A549 treated with Hydrocortisone at 1 μM for 4 hours (cell line): ENCODE results near the gene DUOXA2. TPM values are rescaled to one million over a fixed set of nuclear protein-coding genes. Genes with fewer than 3 reads are reported as not detected.

Experiments used
- total RNA-seq: library from RNA; stranded (reverse); fragments of 200-300 nt; extraction: Qiagen RNA extraction; gene quantifications from 5 replicates; pipeline ENCODE4 v1.2.3, GENCODE V29; 2022

DUOXA2 gene
- total RNA-seq, result not detected in 5 replicates

GRCh38 chr15:45114076-45114750, at the start of gene DUOXA2, which contains the start of gene DUOX2:
TSS of gene DUOXA2 (plus strand) at chr15:45114326. CDS start at chr15:45114606, 280 bp downstream.
TSS of gene DUOX2 (minus strand) at chr15:45114172. CDS start at chr15:45113411, 761 bp downstream.

GRCh38 chr15:45129651-45130129, 15.6 kb downstream of the DUOXA2 start, which contains the start of the genes DUOX1 and DUOXA1:
TSS of gene DUOX1 (plus strand) at chr15:45129994. CDS start at chr15:45131967, 1,973 bp downstream.
TSS of gene DUOXA1 (minus strand) at chr15:45129879. CDS start at chr15:45123014, 6,865 bp downstream.

Other genes starting within 250 kb of the DUOXA2 start
- gene TERB2, start 157.6 kb upstream of the DUOXA2 start, total RNA-seq, result not detected in 5 replicates
- gene SORD, start 91.1 kb upstream of the DUOXA2 start, total RNA-seq, result 29.6 to 37.1 TPM (median 32.8 TPM) in 5 replicates
- gene DUOX2, start 154 bp upstream of the DUOXA2 start, total RNA-seq, result 0.02 to 0.06 TPM (median 0.03 TPM) in 5 replicates
- gene DUOXA1, start 15.6 kb downstream of the DUOXA2 start, total RNA-seq, result 0.07 to 0.18 TPM (median 0.08 TPM) in 5 replicates
- 0.02 to 0.10 TPM in 2 of 5 replicates, not detected in the others for gene DUOX1, start 15.7 kb downstream of the DUOXA2 start, total RNA-seq
- gene SHF, start 73.6 kb downstream of the DUOXA2 start, total RNA-seq, result 0.36 to 0.88 TPM (median 0.44 TPM) in 5 replicates
- not detected in 5 replicates for gene SLC28A2, start 137.9 kb downstream of the DUOXA2 start, total RNA-seq